GM12864 (cell line): ENCODE results near the gene LOXL1.

Experiments
- DNase-seq: peaks from one replicate; pipeline ENCODE4 v3.0.0-alpha.2; 2011; ENCODE audit warnings: low read depth
- H3K4me3 ChIP-seq: 2 replicates; pipeline ENCODE4 v1.5.1; 2011; ENCODE audit warnings: mild to moderate bottlenecking, low read depth, low read length, control low read depth
- CTCF ChIP-seq: IDR thresholded peaks from 2 replicates; pipeline ENCODE4 v1.5.1; 2011; ENCODE audit warnings: low read depth, mild to moderate bottlenecking, moderate library complexity, low read length, control low read depth, inconsistent platforms; ENCODE audit errors: missing control alignments

Gene LOXL1

GRCh38 chr15:73945130-73945508 lies 18.9 kb downstream of the LOXL1 start:
- no peak for TF ChIP-seq CTCF
- H3K4me3 ChIP-seq = no peak overlapping the region
- no peak for DNase-seq

- TF ChIP-seq CTCF = no peak
- no peak for DNase-seq
These were observed 19.9 kb downstream of the LOXL1 start for GRCh38 chr15:73946046-73946721.

GRCh38 chr15:73946795-73947370 lies 20.6 kb downstream of the LOXL1 start:
- no peak for DNase-seq
- TF ChIP-seq CTCF = no peak
- H3K4me3 ChIP-seq = no peak overlapping the region

More at GRCh38 chr15:73946046-73946721, 19.9 kb downstream of the LOXL1 start:
- H3K4me3 ChIP-seq = no peak overlapping the region

- H3K4me3 ChIP-seq = no peak overlapping the region
- TF ChIP-seq CTCF = no peak
- DNase-seq = no peak
These were observed 21.4 kb downstream of the LOXL1 start for GRCh38 chr15:73947651-73948050.

- H3K4me3 ChIP-seq = no peak overlapping the region
- no peak for TF ChIP-seq CTCF
- DNase-seq = no peak
These were observed 22.1 kb downstream of the LOXL1 start for GRCh38 chr15:73948396-73948795.

- no peak for TF ChIP-seq CTCF
- DNase-seq = no peak
- no peak overlapping the region for H3K4me3 ChIP-seq
These were observed 22.7 kb downstream of the LOXL1 start for GRCh38 chr15:73948982-73949381.

- TF ChIP-seq CTCF = no peak
- DNase-seq = no peak
- H3K4me3 ChIP-seq = no peak overlapping the region
These were observed 23.2 kb downstream of the LOXL1 start for GRCh38 chr15:73949496-73949895.
